ENCODE data around the gene MPDZ.

Gene MPDZ

GRCh38 chr9:13279284-13280141, at the start of gene MPDZ:
MPDZ (minus strand) TSS chr9:13279692; CDS start chr9:13250315, 29,377 bp downstream.
- no peak for DNase-seq (ENCODE audit: low read depth in 3 of 3, low spot score in 1 of 3)

DNA sequence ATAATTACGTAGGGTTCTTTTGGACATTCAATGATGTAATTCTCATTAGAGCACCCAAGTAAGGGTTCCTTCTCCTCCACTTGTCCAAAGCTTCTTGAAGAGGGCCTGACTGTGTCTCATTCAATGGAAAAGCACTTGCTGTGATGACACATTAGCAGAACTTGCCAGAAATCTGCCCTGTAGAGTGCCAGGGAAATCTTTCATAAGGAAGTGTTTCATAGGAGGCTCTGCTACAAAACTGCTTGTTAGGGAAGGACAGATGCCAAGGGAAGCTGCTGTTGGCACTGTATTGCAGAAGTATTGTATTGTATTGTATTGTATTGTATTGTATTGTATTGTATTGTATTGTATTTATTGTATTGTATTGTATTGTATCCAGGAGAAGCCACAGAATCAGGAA, 45.5 kb upstream of the MPDZ start:
- DNase-seq (ENCODE audit: low read depth in 3 of 3, low spot score in 1 of 3), result no peak

DNA sequence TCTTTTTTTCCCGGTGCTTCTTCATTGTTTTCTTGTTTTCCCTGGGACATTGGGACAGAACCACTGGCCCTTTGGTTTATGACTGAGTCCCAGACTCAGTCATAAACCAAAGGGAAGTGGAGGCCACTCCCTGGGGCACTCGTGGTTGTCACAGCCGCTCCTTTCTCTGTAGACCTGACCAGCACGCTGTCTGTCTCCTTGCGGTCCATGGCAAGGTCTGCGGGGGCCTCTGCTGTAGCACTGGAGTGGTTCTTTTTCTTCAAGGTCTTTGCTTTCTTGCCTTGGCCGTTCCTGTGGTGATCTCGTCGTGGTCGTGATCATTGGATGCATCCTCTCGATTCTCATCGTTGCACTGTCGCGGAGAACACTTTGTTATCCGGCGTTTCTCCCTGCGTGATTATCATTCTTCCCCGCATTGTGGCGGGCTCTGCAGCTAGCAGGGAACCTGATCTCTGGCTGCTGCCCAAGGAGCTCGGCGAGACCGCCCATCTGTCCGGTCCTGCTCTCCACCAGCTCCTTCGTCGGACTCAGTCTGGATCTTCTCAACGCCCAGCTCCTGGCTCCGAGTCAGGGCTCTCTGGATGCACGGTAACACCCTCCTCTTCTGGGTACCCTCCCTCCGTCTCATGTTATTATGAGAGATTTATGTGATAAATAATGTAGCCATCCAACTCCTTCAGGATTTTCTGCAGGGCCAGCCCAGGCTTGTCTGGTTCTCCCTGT, 43.5 kb upstream of the MPDZ start:
- DNase-seq (ENCODE audit: low read depth in 3 of 3, low spot score in 1 of 3), result no peak

DNA sequence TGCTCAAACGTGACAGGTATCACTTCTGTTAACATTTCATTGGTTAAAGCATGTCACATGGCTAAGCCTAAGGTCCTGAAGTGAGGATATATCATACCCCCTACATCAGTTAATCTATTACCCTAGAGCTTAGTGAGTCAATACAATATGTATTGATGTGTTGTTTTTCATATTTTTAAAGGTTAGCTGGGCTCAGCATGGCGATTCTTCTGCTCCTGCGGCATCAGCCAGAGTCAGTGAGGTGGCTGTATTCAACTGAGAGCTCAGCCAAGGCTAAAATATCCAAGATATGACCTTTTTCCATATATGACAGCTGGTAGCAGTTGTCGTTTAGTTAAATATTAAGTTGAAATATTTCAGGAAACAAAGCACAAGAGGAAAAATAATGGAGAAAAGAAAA, 38.5 kb upstream of the MPDZ start:
- DNase-seq (ENCODE audit: low read depth in 3 of 3, low spot score in 1 of 3), result no peak

DNA sequence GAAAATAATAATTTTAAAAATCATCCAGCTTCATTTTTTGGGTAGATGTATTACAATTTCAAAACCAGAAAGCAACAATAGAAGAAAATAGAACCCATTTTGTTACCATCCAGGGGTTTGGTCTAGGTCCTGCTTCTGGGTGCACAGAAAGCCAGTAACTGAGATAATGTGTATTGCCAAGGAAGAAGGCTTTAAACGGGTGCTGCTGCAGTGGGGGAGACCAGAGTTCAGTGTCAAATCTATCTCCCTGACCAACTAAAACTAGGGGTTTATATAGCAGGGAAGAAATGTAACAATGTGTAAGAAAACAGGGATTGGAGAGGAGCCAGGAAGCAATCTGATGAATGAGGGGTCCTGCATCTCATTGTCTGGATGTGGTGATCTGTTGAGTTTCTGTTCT, 17.5 kb upstream of the MPDZ start:
- no peak for DNase-seq (ENCODE audit: low read depth in 3 of 3, low spot score in 1 of 3)

DNA sequence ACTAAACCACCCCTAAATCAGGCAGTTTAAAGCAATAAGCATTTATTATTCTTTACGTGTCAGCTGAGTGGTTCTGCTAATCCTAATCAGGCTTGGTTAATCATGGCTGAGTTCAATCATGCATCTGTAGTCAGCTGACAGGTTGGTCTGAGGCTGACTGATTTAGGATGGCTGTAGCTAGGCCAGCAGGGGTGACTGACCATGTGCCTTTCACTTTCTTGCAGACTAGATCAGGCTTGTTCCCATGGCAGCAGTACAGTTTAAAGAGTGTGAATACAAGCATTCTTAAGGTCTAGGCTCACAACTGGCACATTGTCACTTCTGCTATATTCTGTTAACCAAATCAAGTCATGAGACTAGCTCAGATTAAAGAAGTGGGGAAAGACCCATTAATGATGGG, 16.1 kb upstream of the MPDZ start:
- no peak for DNase-seq (ENCODE audit: low read depth in 3 of 3, low spot score in 1 of 3)

DNA sequence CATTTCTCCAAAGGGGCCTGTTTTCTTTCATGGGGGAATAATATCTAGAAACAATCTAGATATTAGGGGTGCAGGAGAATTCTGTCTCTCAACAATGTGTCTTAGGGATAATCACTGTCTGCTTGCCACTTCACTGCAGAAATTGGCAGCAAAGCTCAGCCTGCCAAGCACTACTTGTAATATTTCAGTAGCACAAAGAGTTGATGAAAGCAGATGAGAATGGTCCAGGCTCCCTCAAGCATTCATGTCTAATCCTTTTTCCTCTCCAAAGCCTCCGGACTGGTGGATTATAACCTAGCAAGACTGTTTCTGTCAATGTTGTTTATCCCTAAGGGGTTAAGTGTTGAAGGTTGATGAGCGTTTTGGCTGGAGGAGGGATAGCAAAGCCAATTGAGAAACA, 13.3 kb upstream of the MPDZ start:
- no peak for DNase-seq (ENCODE audit: low read depth in 3 of 3, low spot score in 1 of 3)

GRCh38 chr9:13292158-13292557, 12.7 kb upstream of the MPDZ start:
- no peak for DNase-seq (ENCODE audit: low read depth in 3 of 3, low spot score in 1 of 3)

GRCh38 chr9:13291718-13292117, 12.2 kb upstream of the MPDZ start:
- no peak for DNase-seq (ENCODE audit: low read depth in 3 of 3, low spot score in 1 of 3)

DNA sequence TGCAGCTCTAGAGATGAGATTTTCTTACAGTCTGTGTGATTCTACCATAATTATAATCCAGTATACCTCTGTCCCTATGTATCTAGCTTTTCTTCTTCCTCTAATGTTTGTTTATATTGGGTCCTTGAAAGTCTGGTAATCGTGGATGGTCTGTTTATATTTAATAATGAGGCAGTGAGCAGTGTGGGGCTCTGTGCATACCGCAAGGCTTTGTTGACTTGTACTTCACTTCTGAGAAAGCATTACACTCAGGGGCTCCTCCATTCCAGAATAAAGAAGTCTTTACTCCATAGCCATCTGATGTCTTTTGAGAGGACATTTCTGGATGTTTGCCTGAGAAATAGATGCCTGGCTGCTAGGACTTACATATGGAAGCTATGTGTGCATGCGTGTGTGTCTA, 4.5 kb upstream of the MPDZ start:
- DNase-seq (ENCODE audit: low read depth in 3 of 3, low spot score in 1 of 3), result no peak

DNA sequence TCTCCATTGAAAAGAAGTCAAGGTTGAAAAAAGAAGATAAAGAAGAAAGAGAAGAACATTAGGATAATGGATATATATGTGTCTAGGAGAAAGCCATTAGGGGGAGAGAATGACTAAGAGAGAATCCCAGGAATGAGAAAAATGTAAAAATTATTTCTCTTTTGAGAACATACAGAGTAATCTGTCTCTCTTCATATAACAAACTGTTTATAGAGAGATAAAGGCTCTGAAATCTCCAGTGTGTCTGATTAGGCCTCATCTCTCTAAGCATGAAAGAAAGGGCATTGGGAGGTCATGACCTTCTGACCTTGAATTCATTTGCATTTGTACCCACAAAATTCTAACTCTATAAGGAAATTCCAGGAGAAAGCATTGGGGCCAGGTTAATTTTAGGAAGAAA, 3.5 kb upstream of the MPDZ start:
- DNase-seq (ENCODE audit: low read depth in 3 of 3, low spot score in 1 of 3), result no peak

- no peak for DNase-seq (ENCODE audit: low read depth in 3 of 3, low spot score in 1 of 3)
Observed at GRCh38 chr9:13281356-13282016, 2.0 kb upstream of the MPDZ start.

GRCh38 chr9:13278368-13279246, 885 bp downstream of the MPDZ start:
- DNase-seq (ENCODE audit: low read depth in 3 of 3, low spot score in 1 of 3), result no peak

DNA sequence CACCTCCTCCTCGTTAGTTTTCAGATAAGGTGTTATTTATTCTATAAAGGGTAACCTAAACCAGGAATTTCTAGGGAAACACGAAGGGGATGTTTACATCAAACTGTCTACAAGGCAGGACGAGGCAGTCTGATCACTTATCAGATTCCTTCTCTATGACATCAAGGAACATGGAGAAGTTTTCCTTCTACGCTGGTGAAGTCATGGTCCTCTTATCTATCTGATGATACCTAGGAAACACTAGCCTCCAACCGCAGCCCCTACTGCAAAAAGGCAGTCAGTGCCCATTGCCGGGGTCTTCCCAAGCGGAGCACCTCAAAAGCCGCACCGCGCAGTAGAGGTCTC, 1.5 kb downstream of the MPDZ start:
- no peak for DNase-seq (ENCODE audit: low read depth in 3 of 3, low spot score in 1 of 3)

DNA sequence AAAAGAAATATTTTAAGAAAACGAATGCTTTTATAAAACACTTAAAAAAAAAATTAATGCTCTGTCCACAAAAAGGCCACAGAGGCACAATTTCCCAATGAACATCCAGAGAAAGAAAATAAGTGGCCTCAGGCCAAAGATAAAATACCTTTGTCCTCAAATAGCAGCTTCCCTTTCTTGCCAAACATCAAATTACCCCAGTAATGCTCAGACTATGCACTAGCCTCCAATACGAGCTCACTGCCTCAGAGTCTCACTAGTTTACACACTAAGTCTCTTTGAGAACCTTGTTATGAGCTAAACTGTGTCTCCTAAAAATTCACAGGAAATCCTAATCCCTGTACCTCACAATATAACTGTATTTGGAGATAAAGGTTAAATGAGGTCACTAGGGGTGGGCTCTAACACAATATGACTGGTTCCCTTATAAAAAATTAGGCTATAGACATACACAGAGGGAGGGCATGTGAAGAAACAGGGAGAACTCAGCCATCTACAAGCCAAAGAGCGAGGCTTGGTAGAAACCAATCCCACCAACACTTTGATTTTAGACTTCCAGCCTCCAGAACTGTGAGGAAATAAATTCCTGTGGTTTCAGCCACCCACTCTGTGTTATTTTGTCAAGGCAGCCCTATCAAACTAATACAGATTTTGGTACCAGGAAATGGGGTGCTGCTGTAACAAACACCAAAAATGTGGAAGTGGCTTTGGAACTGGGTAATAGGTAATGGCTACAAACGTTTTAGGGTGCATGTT, 4.4 kb downstream of the MPDZ start:
- DNase-seq (ENCODE audit: low read depth in 3 of 3, low spot score in 1 of 3), result no peak

DNA sequence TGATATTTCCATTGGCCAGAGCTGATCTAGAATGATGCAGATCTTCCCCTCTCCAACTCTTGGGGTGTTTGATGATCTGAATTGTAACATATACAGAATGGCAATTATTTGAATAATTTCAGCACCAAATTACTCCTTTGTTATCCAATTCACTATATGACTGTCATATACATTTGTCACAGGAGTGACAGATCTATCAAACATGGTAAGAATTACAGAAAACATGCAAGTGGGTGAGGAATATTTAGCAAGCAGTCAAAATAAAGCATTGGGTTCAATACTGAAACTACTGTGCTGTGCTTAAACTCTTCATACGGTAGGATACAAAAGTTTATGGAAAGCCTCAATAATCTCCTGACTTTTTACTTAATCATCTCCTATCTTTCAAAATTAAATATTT, 8.8 kb downstream of the MPDZ start:
- no peak for DNase-seq (ENCODE audit: low read depth in 3 of 3, low spot score in 1 of 3)

DNA sequence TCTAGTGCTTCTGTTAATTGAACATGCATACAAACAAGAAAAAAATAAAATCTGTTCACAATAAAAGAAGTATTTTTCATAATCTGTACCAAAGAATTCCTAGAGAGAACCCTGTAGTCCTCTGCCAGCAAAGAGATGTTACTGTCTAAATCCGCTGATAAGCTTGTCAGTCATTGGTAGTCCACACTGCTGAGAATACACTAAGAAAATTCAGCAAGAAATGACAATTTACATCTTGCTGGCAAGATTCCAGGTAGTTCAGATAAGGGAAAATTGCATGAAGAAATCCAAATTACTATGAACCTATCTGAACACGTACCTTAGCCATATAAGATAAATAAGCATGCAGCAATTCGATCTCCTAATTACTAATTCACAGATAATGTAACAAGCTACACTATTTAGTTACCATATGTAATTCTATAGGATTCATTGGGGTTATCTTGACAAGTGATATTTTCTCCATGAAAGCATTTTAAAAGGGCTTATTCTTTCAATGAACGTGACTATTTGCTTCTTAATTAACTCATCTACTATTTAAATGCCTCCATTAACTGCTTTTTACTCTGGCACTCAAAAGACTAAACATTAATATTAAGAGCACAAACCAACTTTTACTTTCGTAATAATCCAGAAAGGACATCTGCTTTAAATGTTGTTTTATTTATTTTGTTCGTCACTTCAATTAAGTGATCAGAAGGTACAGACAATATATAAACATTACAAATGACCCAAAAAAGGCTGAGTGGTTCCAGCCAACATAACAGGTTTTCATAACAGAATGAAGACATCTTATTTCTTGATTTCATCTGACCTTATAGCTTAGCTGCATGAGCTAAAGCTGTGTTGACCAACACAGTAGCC, 9.7 kb downstream of the MPDZ start:
- no peak for DNase-seq (ENCODE audit: low read depth in 3 of 3, low spot score in 1 of 3)

DNA sequence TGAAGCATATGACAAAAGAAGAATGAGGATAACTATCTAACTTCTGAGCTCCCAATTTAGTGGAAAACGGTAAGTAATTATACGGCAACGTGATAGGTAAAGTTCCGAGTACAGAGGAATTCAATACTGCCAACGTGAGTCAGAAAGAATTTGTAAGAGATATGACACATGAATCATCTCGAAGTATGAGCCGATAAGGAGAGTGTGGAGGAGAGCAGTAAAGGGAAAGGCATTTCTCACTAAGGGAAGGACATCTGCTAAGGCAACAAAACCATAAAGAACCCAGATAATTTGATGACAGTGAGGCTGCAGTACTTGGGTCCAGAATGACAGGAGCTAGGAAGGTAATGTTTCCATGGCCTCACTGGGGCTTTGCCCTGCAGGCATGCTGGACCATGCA, 11.0 kb downstream of the MPDZ start:
- no peak for DNase-seq (ENCODE audit: low read depth in 3 of 3, low spot score in 1 of 3)

DNA sequence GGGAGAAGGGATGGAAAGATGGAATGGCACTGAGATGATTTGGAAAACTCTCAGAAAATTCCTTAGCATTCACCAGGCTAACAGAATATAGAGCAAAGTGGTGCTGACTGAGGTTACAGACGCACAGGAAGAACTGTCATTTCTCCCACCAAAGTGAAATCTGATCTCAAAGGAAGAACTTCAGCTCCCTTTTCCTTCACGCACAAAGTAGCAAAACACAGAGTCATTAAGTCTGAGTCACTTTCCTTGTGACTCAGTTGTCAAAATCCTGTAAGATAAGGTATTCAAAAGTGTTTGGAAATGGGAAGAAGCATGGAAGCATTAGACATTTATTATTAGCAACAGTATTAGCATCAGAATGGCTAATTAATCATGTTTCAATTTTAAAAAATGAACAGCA, 11.7 kb downstream of the MPDZ start:
- DNase-seq (ENCODE audit: low read depth in 3 of 3, low spot score in 1 of 3), result no peak

DNA sequence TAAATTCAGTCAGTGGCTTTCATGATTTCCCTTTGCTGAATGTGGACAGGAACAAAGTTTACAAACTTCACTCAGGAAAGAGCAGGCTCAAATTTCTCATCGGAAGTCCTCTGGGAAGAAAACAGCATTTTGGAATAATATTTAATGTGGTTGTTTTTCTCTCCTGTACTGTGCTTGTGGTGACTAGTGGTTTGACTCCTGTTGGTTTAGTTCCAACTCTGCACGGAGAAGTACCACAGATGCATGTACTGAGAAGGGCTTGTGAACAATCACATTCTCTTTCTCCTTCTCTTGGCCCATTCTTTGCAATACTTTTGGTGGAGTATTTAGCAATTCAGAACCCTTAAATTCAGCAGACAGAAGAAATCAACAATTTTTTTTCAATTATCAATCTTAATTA, 13.3 kb downstream of the MPDZ start:
- no peak for DNase-seq (ENCODE audit: low read depth in 3 of 3, low spot score in 1 of 3)

All from stimulated activated CD4-positive, alpha-beta T cell treated with anti-CD3 and anti-CD28 coated beads, TNF-alpha, amount 100 ng/mL, for 1 hour (primary cell).